DMS 273 (cell line): Measurements from ENCODE around the gene SSUH2.
"Not testable (repeated sequence)": the region's sequence is repeated elsewhere in the genome, so short reads cannot be mapped to it uniquely, and the experiment has no call there.

Experiments
- DNase-seq: peaks from one replicate; lab custom pipeline; 2025; ENCODE audit not compliant: unreplicated experiment; lab: John Stamatoyannopoulos, UW

SSUH2 gene, protein sequence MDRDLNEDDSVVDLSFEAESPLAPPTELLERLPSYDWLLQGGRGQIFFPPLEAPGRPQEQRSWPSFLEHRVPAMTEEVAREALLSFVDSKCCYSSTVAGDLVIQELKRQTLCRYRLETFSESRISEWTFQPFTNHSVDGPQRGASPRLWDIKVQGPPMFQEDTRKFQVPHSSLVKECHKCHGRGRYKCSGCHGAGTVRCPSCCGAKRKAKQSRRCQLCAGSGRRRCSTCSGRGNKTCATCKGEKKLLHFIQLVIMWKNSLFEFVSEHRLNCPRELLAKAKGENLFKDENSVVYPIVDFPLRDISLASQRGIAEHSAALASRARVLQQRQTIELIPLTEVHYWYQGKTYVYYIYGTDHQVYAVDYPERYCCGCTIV

GRCh38 chr3:8644748-8645390 lies at the start of gene SSUH2:
Gene SSUH2, minus strand, starts transcription at chr3:8644798. Its CDS starts 40 bp downstream, at chr3:8644758.
- DNase-seq, result no peak

DNA sequence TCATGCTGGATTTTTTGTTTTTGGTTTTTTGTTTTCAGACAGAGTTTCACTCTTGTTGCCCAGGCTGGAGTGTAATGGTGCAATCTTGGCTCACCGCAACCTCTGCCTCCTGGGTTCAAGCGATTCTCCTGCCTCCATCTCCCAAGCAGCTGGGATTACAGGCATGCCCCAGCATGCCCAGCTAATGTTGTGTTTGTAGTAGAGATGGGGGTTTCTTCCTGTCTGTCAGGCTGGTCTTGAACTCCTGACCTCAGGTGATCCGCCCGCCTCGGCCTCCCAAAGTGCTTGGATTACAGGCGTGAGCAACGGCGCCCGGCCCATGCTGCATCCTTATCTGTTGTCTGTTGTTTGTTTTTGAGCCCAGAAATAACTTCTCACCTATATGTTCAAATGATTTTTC lies 46.7 kb upstream of the SSUH2 start:
- DNase-seq, result not testable (repeated sequence)

- DNase-seq, result not testable (repeated sequence)
Observed at GRCh38 chr3:8684992-8685391, 40.4 kb upstream of the SSUH2 start.

GRCh38 chr3:8682850-8683574 lies 38.4 kb upstream of the SSUH2 start:
- DNase-seq, result peak; percentile 2

- DNase-seq, result not testable (repeated sequence)
Observed at GRCh38 chr3:8681881-8682538, 37.4 kb upstream of the SSUH2 start.

- no peak for DNase-seq
Observed at GRCh38 chr3:8681349-8681748, 36.8 kb upstream of the SSUH2 start.

- peak; percentile 3 for DNase-seq
Observed at GRCh38 chr3:8679817-8680553, 35.4 kb upstream of the SSUH2 start.

DNA sequence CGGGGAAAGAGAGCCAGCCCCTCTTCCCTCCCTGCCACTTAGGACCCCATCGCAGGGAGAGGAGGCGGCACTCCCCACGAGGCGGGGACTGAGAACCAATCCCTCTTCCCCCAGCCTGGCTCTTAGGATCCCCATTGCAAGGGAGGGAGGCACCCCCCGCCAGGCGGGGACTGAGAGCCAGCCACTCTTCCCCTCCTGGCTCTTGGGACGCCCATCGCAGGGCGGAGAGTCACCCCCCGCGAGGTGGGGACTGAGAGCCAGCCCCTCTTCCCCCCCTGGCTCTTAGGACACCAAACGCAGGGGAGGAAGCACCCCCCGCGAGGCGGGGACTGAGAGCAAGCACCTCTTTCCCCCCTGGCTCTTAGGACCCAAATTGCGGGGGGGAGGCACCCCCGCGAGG lies 34.2 kb upstream of the SSUH2 start:
- DNase-seq, result no peak

GRCh38 chr3:8677258-8677657 lies 32.7 kb upstream of the SSUH2 start:
- not testable (repeated sequence) for DNase-seq

DNA sequence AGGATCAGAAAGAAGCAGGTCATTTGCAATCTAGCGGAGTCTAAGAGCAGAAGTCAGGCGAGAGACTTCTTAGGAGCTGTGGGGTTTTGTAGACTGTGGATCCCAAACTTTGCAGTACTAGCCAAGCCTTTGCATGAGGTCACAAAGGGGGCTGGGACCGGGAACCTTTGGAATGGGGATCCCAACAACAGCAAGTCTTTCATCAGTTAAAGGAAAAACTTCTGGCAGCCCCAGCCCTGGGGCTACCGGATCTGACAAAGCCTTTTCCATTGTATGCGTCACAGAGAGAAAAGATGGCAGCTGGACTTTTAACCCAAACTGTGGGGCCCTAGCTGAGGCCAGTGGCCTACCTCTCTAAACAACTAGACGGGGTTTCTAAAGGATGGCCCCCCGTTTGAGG lies 31.0 kb upstream of the SSUH2 start:
- not testable (repeated sequence) for DNase-seq

DNA sequence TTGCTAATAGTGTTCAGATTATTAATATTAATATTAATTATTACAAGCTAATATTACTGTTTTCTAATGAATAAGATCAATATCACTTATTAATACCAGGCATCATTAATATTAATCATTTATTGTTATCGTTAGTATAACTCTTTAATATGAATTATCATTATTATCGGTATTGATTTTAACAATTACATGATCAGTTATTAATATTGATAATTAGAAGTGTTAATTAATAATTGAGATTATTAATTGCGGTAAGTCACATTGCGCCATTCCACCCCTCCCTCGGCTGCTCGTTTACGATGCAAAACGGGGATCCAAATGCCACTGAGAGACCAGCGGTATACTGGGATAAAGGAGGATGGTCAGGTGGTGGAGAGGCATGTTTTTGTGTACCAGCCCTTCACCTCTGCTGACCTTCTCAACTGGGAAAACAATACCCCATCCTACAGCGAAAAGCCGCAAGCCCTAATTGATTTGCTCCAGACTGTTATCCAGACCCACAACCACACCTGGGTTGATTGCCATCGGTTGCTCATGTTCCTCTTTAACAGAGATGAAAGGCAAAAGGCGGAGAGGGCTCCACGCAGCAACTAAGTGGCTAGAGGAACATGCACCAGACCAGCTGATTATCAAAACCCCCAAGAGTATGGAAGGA lies 28.6 kb upstream of the SSUH2 start:
- no peak for DNase-seq

DNA sequence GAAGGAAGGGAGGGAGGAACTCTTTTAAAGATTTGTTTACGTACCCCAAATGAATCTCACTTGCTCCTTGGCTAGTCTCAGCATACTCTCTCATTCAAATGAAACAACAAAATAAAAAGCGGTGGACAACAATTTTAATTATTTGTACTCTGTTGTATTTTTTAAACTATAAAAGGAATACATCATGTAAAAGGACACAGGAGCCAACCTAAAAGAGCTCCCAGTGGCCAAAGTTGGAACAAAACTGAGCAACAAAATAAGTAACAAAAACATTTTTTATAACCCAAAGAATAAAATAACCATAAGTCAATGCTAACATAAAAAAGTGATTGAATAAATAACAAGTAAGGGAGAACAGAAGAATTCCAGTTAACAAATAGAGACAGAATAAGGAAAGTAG lies 24.4 kb upstream of the SSUH2 start:
- DNase-seq, result no peak

DNA sequence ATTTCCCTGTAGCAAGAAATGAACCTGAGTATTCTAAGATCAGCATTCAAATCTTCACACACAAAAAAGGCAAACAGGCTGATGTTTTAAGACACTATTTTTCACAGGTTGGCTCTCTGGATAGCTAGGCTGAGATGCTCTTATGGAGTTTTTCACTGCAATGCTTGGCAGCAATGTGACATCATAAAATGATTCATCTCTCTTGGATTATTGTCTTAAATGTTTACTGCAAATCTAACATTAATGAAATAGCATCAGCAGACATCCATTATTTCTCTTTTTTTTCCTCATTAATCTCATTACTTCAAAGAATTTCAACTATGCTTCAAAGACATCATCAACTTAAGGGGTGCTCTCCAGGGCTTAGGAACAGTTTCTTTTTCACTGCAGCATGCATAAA lies 23.6 kb upstream of the SSUH2 start:
- no peak for DNase-seq

GRCh38 chr3:8667463-8668091 lies 23.0 kb upstream of the SSUH2 start:
- DNase-seq, result no peak

GRCh38 chr3:8665407-8665896 lies 20.9 kb upstream of the SSUH2 start:
- no peak for DNase-seq

DNA sequence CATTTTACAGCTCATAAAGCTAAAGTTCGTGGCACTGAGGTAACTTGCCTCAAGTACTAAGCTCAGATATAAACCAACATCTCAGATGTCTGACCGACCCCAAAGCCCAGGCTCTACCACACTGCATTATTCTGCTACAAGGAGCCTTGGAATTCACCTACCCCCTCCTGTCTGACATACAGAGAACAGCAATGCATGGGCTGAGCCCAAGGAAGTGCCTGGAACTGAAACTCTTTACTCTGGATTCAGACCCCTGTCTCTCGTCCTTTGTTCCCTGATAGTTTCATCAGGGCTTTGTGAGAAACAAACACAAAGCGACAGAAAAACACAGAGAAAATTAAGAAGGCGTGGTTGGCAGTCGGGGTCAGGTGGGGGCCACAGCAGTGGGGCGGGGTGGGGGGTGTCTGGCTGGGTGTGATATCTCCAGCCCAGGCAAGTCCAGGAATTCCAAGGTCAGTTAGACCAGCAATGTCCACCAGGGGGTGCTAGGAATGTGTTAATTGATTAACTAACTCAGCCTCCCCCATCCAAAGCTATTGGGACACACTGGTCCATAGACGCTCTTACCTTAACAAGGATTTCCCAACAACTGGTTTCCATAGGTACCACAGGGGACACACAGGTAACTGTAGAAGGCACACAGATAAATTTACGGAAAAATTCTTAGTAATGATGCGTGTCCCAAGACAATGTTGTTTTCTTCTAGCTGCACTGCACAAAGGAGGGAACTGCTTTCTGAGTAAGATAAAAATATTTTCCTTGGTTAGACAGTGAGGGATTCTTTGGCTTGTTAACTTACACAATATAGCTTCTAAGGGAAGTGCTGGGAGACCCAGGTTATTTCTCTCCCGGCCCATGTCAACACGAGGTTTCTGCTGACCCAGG lies 18.8 kb upstream of the SSUH2 start:
- DNase-seq, result peak; percentile 85

DNA sequence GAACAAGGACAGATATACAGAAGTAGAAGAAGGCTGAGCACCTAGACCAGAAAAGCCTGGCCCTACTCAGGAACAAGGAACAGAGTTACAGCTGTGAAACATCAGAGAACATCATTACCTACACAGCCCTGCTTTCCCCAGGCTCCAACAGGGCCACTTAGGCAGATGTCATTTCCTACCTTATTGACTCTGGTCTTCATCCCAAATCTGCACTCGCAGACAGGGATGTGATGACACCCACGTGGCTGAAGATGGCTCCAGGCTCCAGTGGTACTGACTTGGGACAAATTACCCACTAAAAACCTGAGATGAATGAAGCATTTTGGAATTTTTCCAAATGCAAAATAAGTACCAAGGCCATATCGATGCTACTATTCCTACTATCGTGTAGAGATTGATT lies 18.0 kb upstream of the SSUH2 start:
- no peak for DNase-seq
